ENCODE data around the gene TOX2. TPM values are rescaled to one million over a fixed set of nuclear protein-coding genes. Genes with fewer than 3 reads are reported as not detected.
A peak's percentile ranks its signal among the peaks of the same experiment; 100 is the strongest.

TOX2 gene
- total and polyA plus RNA-seq, 2 of the 4 experiments (the other 2 are of a cell fraction) = 1.3 to 17.5 TPM

- no peak overlapping the region for H3K23ac ChIP-seq (ENCODE audit: low read depth, low read length)
- dilution Hi-C loops (cut with HindIII; ENCODE audit: low sequenced_read_pairs, unreplicated experiment) = no loop called here
- no peak overlapping the region for H4K5ac ChIP-seq (ENCODE audit: low read depth, low read length)
- DNase-seq = no peak
- POLR2A ChIA-PET (ENCODE audit: unreplicated experiment) = no interaction called here
- H2AK5ac ChIP-seq (ENCODE audit: low read depth, low read length) = no peak overlapping the region
- BruUV-seq (replicated peaks) = no TSS peak
- H2BK5ac ChIP-seq (ENCODE audit: low read depth, low read length, poor library complexity, severe bottlenecking) = no peak overlapping the region
- intact Hi-C loops (cut with micrococcal nuclease) = no loop called here
- CTCF ChIA-PET = no interaction called here
- H3K36me3 ChIP-seq (ENCODE audit: control insufficient read depth, insufficient read depth, low read length) = peaks cover 3% of the 10 kb centered on the region; the same call in 1 of the 2 replicates
- no peak overlapping the region for H3K9ac ChIP-seq (ENCODE audit: low read depth, low read length)
- peak overlapping the region; percentile 5 for H2AFZ ChIP-seq (replicated peaks; ENCODE audit: low read length, poor library complexity)
- H4K8ac ChIP-seq (ENCODE audit: low read depth in 2 of 2, low read length in 2 of 2) = no peak overlapping the region
- H3K4me3 ChIP-seq (ENCODE audit: insufficient read depth, low read depth, low read length) = no peak overlapping the region
- H4K91ac ChIP-seq (ENCODE audit: insufficient read depth, low read depth, low read length) = no peak overlapping the region
- H2BK20ac ChIP-seq (ENCODE audit: low read depth, low read length) = no peak overlapping the region
- H2BK120ac ChIP-seq (ENCODE audit: low read depth, low read length) = no peak overlapping the region
- in situ Hi-C loops (cut with MboI; ENCODE audit: low sequenced_read_pairs) = no loop called here
- no peak overlapping the region for H3K4me2 ChIP-seq (ENCODE audit: low read depth, low read length)
- no peak overlapping the region for H2BK15ac ChIP-seq (ENCODE audit: low read depth, low read length)
- TF ChIP-seq SMC3 (IDR thresholded peaks at IDR 0.05; ENCODE audit: low read depth, low read length) = no peak
- TF ChIP-seq CEBPB (IDR thresholded peaks at IDR 0.05; ENCODE audit: low read depth, low read length) = no peak
- no peak for TF ChIP-seq BHLHE40 (IDR thresholded peaks at IDR 0.05; ENCODE audit: low read depth, low read length)
- no peak overlapping the region for H3K18ac ChIP-seq (ENCODE audit: low read depth, low read length)
- H3K27ac ChIP-seq (ENCODE audit: insufficient read depth, low read length) = no peak overlapping the region
- no peak for ATAC-seq (ENCODE audit: low read depth)
- peaks cover 9% of the 10 kb centered on the region; the same call in 1 of the 2 replicates for H4K20me1 ChIP-seq (ENCODE audit: insufficient read depth, low read length)
- peaks cover 18% of the 10 kb centered on the region for H3K9me1 ChIP-seq (ENCODE audit: insufficient read depth, low read length)
- H3K4me1 ChIP-seq (ENCODE audit: control insufficient read depth, insufficient read depth, low read length) = no peaks in the 10 kb centered on the region
- H3K27me3 ChIP-seq (ENCODE audit: control insufficient read depth, insufficient read depth, low read length) = no peaks in the 10 kb centered on the region
- no peaks in the 10 kb centered on the region for H3K9me3 ChIP-seq (ENCODE audit: control insufficient read depth, insufficient read depth, low read length)
- H3K56ac ChIP-seq (ENCODE audit: extremely low read depth, insufficient read depth, low read length) = no peak overlapping the region
- no peak overlapping the region for H3K4ac ChIP-seq (ENCODE audit: low read depth, low read length)
- H3K79me1 ChIP-seq (ENCODE audit: low read depth in 1 of 2, low read length in 2 of 2) = peaks cover 20 to 59% of the 10 kb centered on the region in 2 experiments
- WGBS, 2 experiments (ENCODE audit: extremely low coverage in 2 of 2, insufficient read length in 1 of 2) = 83% methylated on average over 3 of the region's 4 CpGs; no CpG with 5 or more reads in 1 of the 2 experiments
- H2AK9ac ChIP-seq (replicated peaks; ENCODE audit: low read depth, low read length, poor library complexity) = no peak overlapping the region
- H3K14ac ChIP-seq (replicated peaks; ENCODE audit: low read depth, low read length) = no peak overlapping the region
Measured at GRCh38 chr20:44036441-44036840, 121.8 kb downstream of the TOX2 start.

Measured in IMR-90 (cell line).